ENCODE data around the gene ZNF287. TPM values are rescaled to one million over a fixed set of nuclear protein-coding genes. Genes with fewer than 3 reads are reported as not detected.
A peak's percentile ranks its signal among the peaks of the same experiment; 100 is the strongest.

ZNF287 gene
- total RNA-seq, 4 donors from 2014 or later, result 0.70 to 8.8 (median 3.7) TPM

GRCh38 chr17:16515933-16516332 is 53.1 kb downstream of the ZNF287 start:
- Histone ChIP-seq H3K4me1 (peaks cover 0 to 3% (median 0%) of the 10 kb centered on the region in 4 donors), H3K4me3 (no peak overlapping the region), H3K9me3 (no peaks in the 10 kb centered on the region), H3K27me3 (no peaks in the 10 kb centered on the region), H3K27ac (no peak overlapping the region), H3K36me3 (no peaks in the 10 kb centered on the region)
- peak in 1 of 3 donors; percentile 37 for DNase-seq
- no peak for TF ChIP-seq POLR2A (IDR thresholded peaks at IDR 0.05)
- TF ChIP-seq CTCF (IDR thresholded peaks at IDR 0.05), result no peak

- H3K4me3 ChIP-seq, result no peak overlapping the region
- TF ChIP-seq POLR2A (IDR thresholded peaks at IDR 0.05) (no peak), CTCF (IDR thresholded peaks at IDR 0.05) (no peak)
- no peak for DNase-seq
- H3K27ac ChIP-seq, result no peak overlapping the region
- no peaks in the 10 kb centered on the region for H3K27me3 ChIP-seq
- no peaks in the 10 kb centered on the region for H3K4me1 ChIP-seq
- no peaks in the 10 kb centered on the region for H3K36me3 ChIP-seq
- H3K9me3 ChIP-seq, result no peaks in the 10 kb centered on the region
These were observed 55.1 kb downstream of the ZNF287 start for GRCh38 chr17:16513873-16514272.

DNA sequence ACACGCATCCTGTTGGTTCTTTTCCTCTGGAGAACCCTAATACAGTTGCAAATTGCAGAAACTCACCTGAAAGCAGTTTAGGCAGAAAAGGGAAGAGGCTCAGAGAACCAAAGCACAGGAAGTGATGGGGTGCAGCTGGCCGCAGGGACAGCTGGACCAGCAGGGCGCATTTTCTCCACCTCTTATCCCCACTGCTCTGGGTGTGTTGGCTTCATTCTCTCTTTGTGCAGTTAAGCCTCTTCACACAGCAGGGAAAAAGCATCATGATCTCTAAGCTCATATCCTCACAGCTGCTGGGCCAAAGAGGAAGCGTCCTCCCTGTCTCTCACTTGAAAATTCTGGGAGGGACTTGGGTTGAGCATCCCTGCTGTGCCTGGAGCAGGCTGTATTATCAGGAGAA is 57.0 kb downstream of the ZNF287 start:
- Histone ChIP-seq H3K27me3 (no peaks in the 10 kb centered on the region), H3K36me3 (no peaks in the 10 kb centered on the region), H3K9me3 (no peaks in the 10 kb centered on the region), H3K4me3 (no peak overlapping the region), H3K4me1 (peaks cover 0 to 7% (median 0%) of the 10 kb centered on the region in 4 donors), H3K27ac (no peak overlapping the region)
- TF ChIP-seq POLR2A (IDR thresholded peaks at IDR 0.05) (no peak), CTCF (IDR thresholded peaks at IDR 0.05) (no peak)
- no peak for DNase-seq

DNA sequence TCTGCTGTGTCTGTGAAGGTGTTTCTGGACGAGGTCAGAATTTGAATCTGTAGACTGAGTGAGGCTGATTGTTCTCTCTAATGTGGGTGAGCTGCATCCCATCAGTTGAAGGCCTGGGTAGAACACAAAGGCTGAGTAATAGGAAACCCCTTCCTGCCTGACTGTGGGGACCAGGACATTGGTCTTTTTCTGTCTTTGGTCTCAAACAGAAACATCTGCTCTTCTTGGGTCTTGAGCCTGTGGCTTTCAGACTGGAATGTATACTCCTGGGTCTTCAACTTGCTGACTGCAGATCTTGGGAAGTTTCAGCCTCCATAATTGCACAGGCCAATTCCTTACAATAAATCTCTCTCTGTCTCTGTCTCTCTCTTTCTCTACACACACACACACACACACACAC is 57.4 kb downstream of the ZNF287 start:
- no peak for DNase-seq
- H3K27ac ChIP-seq, result no peak overlapping the region
- no peaks in the 10 kb centered on the region for H3K36me3 ChIP-seq
- H3K4me3 ChIP-seq, result no peak overlapping the region
- H3K27me3 ChIP-seq, result no peaks in the 10 kb centered on the region
- H3K9me3 ChIP-seq, result no peaks in the 10 kb centered on the region
- TF ChIP-seq CTCF (IDR thresholded peaks at IDR 0.05), result no peak
- TF ChIP-seq POLR2A (IDR thresholded peaks at IDR 0.05), result no peak
- H3K4me1 ChIP-seq, result peaks cover 0 to 7% (median 0%) of the 10 kb centered on the region in 4 donors

GRCh38 chr17:16507918-16508533 is 61.0 kb downstream of the ZNF287 start:
- peak overlapping the region in 3 of 4 donors; percentile 11 to 89 (median 66) for H3K27ac ChIP-seq
- peak in 2 of 3 donors; percentile 60 to 64 for DNase-seq

More at GRCh38 chr17:16507918-16508533, 61.0 kb downstream of the ZNF287 start:
- no peak overlapping the region for H3K4me3 ChIP-seq
- TF ChIP-seq POLR2A (IDR thresholded peaks at IDR 0.05) (peak in 1 of 2 donors; percentile 53), CTCF (IDR thresholded peaks at IDR 0.05) (peak in 3 of 6 experiments; percentile 51 to 59 (median 55))
- H3K9me3 ChIP-seq, result no peaks in the 10 kb centered on the region
- no peaks in the 10 kb centered on the region for H3K36me3 ChIP-seq
- peaks cover 0 to 14% (median 0%) of the 10 kb centered on the region in 4 donors for H3K4me1 ChIP-seq
- H3K27me3 ChIP-seq, result no peaks in the 10 kb centered on the region

All from Peyer's patch (tissue), 4 donors.